HEK293 (cell line): ENCODE measurements around the gene MYOF.

Experiments used
- CTCF ChIA-PET: fragments of 350-600 bp; formaldehyde crosslinking; extraction: SDS; loops from one replicate; lab custom pipeline; 2021; ENCODE audit warnings: antibody characterized with exemption; lab: Yijun Ruan, JAX
- POLR2A ChIA-PET: fragments of 300-600 bp; formaldehyde crosslinking; extraction: SDS; loops from one replicate; lab custom pipeline; 2020; ENCODE audit warnings: antibody characterized with exemption, inconsistent platforms; lab: Yijun Ruan, JAX
- H3K27ac ChIP-seq: fragments of 200-500 bp; sonication (Bioruptor generic); 2 replicates; pipeline ENCODE4 v1.5.1; 2014; ENCODE audit warnings: low read depth, low read length, control low read depth, inconsistent platforms; ENCODE audit errors: extremely low read depth
- H3K36me3 ChIP-seq, 2 experiments: fragments of 200-500 bp in 1 of 2; sonication (Bioruptor generic) in 1 of 2; 1 replicate in 1 of 2; 2 replicates in 1 of 2; pipeline ENCODE4 v1.5.1; 2014 to 2017; ENCODE audit warnings: inconsistent platforms in 2 of 2, low read length in 2 of 2; ENCODE audit not compliant: control insufficient read depth in 2 of 2, insufficient read depth in 1 of 2
- H3K4me1 ChIP-seq: fragments of 200-500 bp; sonication (Bioruptor generic); 2 replicates; pipeline ENCODE4 v1.5.1; 2014; ENCODE audit warnings: mild to moderate bottlenecking, low read length, inconsistent platforms; ENCODE audit not compliant: control insufficient read depth, insufficient read depth
- H3K4me3 ChIP-seq: 2 replicates; pipeline ENCODE4 v1.5.1; 2011; ENCODE audit warnings: low read depth, mild to moderate bottlenecking, control low read depth, low read length, moderate library complexity
- H3K9me3 ChIP-seq: fragments of 200-500 bp; sonication (Bioruptor generic); 2 replicates; pipeline ENCODE4 v1.5.1; 2014; ENCODE audit warnings: low read depth, low read length, inconsistent platforms; ENCODE audit not compliant: control insufficient read depth, insufficient read depth
- BCL11A ChIP-seq: fragments of 450-650 bp; formaldehyde crosslinking; IDR thresholded peaks from 2 replicates; pipeline ENCODE4 v1.5.1; 2016; ENCODE audit warnings: low read depth, missing biosample characterization, missing genetic modification characterization
- ELK4 ChIP-seq: IDR thresholded peaks from 2 replicates; pipeline ENCODE4 v1.6.1; 2011; ENCODE audit warnings: mild to moderate bottlenecking, low read depth, low read length, borderline replicate concordance
- GLIS2 ChIP-seq: fragments of 450-650 bp; formaldehyde crosslinking; IDR thresholded peaks from 2 replicates; pipeline ENCODE4 v1.5.1; 2016; ENCODE audit warnings: missing biosample characterization, missing genetic modification characterization
- OVOL3 ChIP-seq: fragments of 450-650 bp; formaldehyde crosslinking; IDR thresholded peaks from 2 replicates; pipeline ENCODE4 v1.5.1; 2016; ENCODE audit warnings: missing biosample characterization, missing genetic modification characterization
- PRDM6 ChIP-seq: fragments of 450-650 bp; formaldehyde crosslinking; IDR thresholded peaks from 2 replicates; pipeline ENCODE4 v1.5.1; 2017; ENCODE audit warnings: missing biosample characterization, missing genetic modification characterization
- ZFP37 ChIP-seq: fragments of 450-650 bp; formaldehyde crosslinking; IDR thresholded peaks from 2 replicates; pipeline ENCODE4 v1.5.1; 2016; ENCODE audit warnings: missing biosample characterization, missing genetic modification characterization
- ZFP41 ChIP-seq: fragments of 450-650 bp; formaldehyde crosslinking; IDR thresholded peaks from 2 replicates; pipeline ENCODE4 v1.5.1; 2016; ENCODE audit warnings: missing biosample characterization, missing genetic modification characterization, borderline replicate concordance
- ZFP69B ChIP-seq: fragments of 450-650 bp; formaldehyde crosslinking; IDR thresholded peaks from 2 replicates; pipeline ENCODE4 v1.5.1; 2016; ENCODE audit warnings: missing biosample characterization, missing genetic modification characterization
- ZNF114 ChIP-seq: fragments of 450-650 bp; formaldehyde crosslinking; IDR thresholded peaks from 2 replicates; pipeline ENCODE4 v1.5.0; 2017; ENCODE audit warnings: missing biosample characterization, missing genetic modification characterization
- ZNF138 ChIP-seq: fragments of 450-650 bp; formaldehyde crosslinking; IDR thresholded peaks from 2 replicates; pipeline ENCODE4 v1.5.1; 2016; ENCODE audit warnings: missing biosample characterization, missing genetic modification characterization, borderline replicate concordance
- ZNF140 ChIP-seq: fragments of 450-650 bp; formaldehyde crosslinking; IDR thresholded peaks from 2 replicates; pipeline ENCODE4 v1.5.1; 2016; ENCODE audit warnings: missing biosample characterization, missing genetic modification characterization
- ZNF223 ChIP-seq: fragments of 450-650 bp; formaldehyde crosslinking; IDR thresholded peaks from 2 replicates; pipeline ENCODE4 v1.5.1; 2016; ENCODE audit warnings: missing biosample characterization, missing genetic modification characterization
- ZNF23 ChIP-seq: fragments of 450-650 bp; formaldehyde crosslinking; IDR thresholded peaks from 2 replicates; pipeline ENCODE4 v1.5.1; 2016; ENCODE audit warnings: missing biosample characterization, missing genetic modification characterization, borderline replicate concordance
- ZNF366 ChIP-seq: fragments of 450-650 bp; formaldehyde crosslinking; conservative IDR thresholded peaks from 2 replicates; pipeline ENCODE4 v1.5.1; 2016; ENCODE audit warnings: missing biosample characterization, missing genetic modification characterization
- ZNF449 ChIP-seq: fragments of 450-650 bp; formaldehyde crosslinking; IDR thresholded peaks from 2 replicates; pipeline ENCODE4 v1.5.1; 2017; ENCODE audit warnings: missing biosample characterization, mild to moderate bottlenecking, missing genetic modification characterization, moderate library complexity
- ZNF585B ChIP-seq: fragments of 450-650 bp; formaldehyde crosslinking; IDR thresholded peaks from 2 replicates; pipeline ENCODE4 v1.5.1; 2016; ENCODE audit warnings: missing biosample characterization, missing genetic modification characterization
- ZNF610 ChIP-seq: fragments of 450-650 bp; formaldehyde crosslinking; IDR thresholded peaks from 2 replicates; pipeline ENCODE4 v1.5.1; 2016; ENCODE audit warnings: missing biosample characterization, missing genetic modification characterization, borderline replicate concordance
- ZNF639 ChIP-seq: fragments of 450-650 bp; formaldehyde crosslinking; IDR thresholded peaks from 2 replicates; pipeline ENCODE4 v1.5.1; 2016; ENCODE audit warnings: missing biosample characterization, missing genetic modification characterization
- ZNF791 ChIP-seq: fragments of 450-650 bp; formaldehyde crosslinking; IDR thresholded peaks from 2 replicates; pipeline ENCODE4 v1.5.1; 2016; ENCODE audit warnings: missing biosample characterization, missing genetic modification characterization
- ZSCAN18 ChIP-seq: fragments of 450-650 bp; formaldehyde crosslinking; IDR thresholded peaks from 2 replicates; pipeline ENCODE4 v1.5.1; 2016; ENCODE audit warnings: missing biosample characterization, missing genetic modification characterization
- ZSCAN4 ChIP-seq: fragments of 450-650 bp; formaldehyde crosslinking; IDR thresholded peaks from 2 replicates; pipeline ENCODE4 v1.5.1; 2017; ENCODE audit warnings: missing biosample characterization, missing genetic modification characterization

Gene MYOF

GRCh38 chr10:93436591-93437085 lies 45.5 kb downstream of the MYOF start:
- Histone ChIP-seq H3K4me3 (no peak overlapping the region), H3K27ac (no peak overlapping the region), H3K9me3 (no peaks in the 10 kb centered on the region), H3K4me1 (peaks cover 10% of the 10 kb centered on the region), H3K36me3 (no peaks in the 10 kb centered on the region)
- ChIA-PET CTCF (interaction anchor here (1.0 to 2.3 kb wide), 4 partner anchors 10 to 61 kb away, joined by 3 to 11 read pairs (median 6); partner anchors contain the start of gene MYOF), POLR2A (interaction anchor here (1.6 to 2.3 kb wide), 5 partner anchors 10 to 45 kb away, joined by 4 to 14 read pairs (median 7); partner anchors contain the start of gene MYOF)
- TF ChIP-seq ZNF639 (tag by site-specific recombination), result no peak
- TF ChIP-seq ZNF223 (tag by site-specific recombination), result no peak
- TF ChIP-seq ZFP37 (tag by site-specific recombination), result peak; percentile 13; the same call in 1 of the 2 replicates
- TF ChIP-seq ZSCAN18 (tag by site-specific recombination), result no peak

GRCh38 chr10:93435621-93436397 lies 46.3 kb downstream of the MYOF start:
- H3K9me3 ChIP-seq, result no peaks in the 10 kb centered on the region
- H3K36me3 ChIP-seq, result no peaks in the 10 kb centered on the region
- TF ChIP-seq ZFP69B (tag by site-specific recombination), result no peak
- 0 out of 2 replicates have a peak, but pooled peaks have one; percentile 13 for TF ChIP-seq PRDM6
- no peak for TF ChIP-seq ZSCAN4 (tag by site-specific recombination)
- no peak for TF ChIP-seq ZNF585B (tag by site-specific recombination)
- TF ChIP-seq ELK4, result peak; percentile 68; the same call in 1 of the 2 replicates
- TF ChIP-seq ZNF140 (tag by site-specific recombination), result no peak
- CTCF ChIA-PET, result interaction anchor here (0.7 to 1.6 kb wide), 4 partner anchors 40 to 60 kb away, joined by 3 to 4 read pairs (median 3); partner anchors contain the start of gene MYOF
- H3K4me1 ChIP-seq, result peaks cover 10% of the 10 kb centered on the region
- no peak overlapping the region for H3K4me3 ChIP-seq
- no peak overlapping the region for H3K27ac ChIP-seq
- POLR2A ChIA-PET, result interaction anchor here (1.8 to 2.3 kb wide), 2 partner anchors 23 to 27 kb away, joined by 4 to 14 read pairs; no protein-coding TSS in a partner anchor

GRCh38 chr10:93434991-93435491 lies 47.1 kb downstream of the MYOF start:
- Histone ChIP-seq H3K4me1 (peaks cover 7% of the 10 kb centered on the region), H3K9me3 (no peaks in the 10 kb centered on the region), H3K4me3 (no peak overlapping the region), H3K27ac (no peak overlapping the region), H3K36me3 (no peaks in the 10 kb centered on the region)
- ChIA-PET POLR2A (no interaction called here), CTCF (interaction anchor here (1.0 kb wide), 1 partner anchor 59 kb away, joined by 3 read pairs; no protein-coding TSS in a partner anchor)
- TF ChIP-seq ZNF791 (tag by site-specific recombination), result no peak
- TF ChIP-seq ZNF366, result no peak
- TF ChIP-seq ZFP41 (tag by site-specific recombination), result no peak
- TF ChIP-seq BCL11A (tag by site-specific recombination), result no peak
- no peak for TF ChIP-seq ZNF610
- TF ChIP-seq ZNF114 (tag by site-specific recombination), result no peak
- TF ChIP-seq ZNF23 (tag by site-specific recombination), result no peak
- TF ChIP-seq ZNF138 (tag by site-specific recombination), result no peak
- TF ChIP-seq OVOL3, result no peak
- TF ChIP-seq ZNF449 (tag by site-specific recombination), result no peak
- no peak for TF ChIP-seq GLIS2 (tag by site-specific recombination)
